Esophagus squamous epithelium (tissue), 4 donors: ENCODE measurements around the gene VAPA.

Experiments used
- CTCF ChIP-seq, 6 experiments: fragments of 450-650 bp in 4 of 6; fragments of 200-600 bp in 2 of 6; sonication (generic) in 2 of 6; IDR thresholded peaks; one replicate each; pipeline ENCODE4 v1.5.1; 2016 to 2019; ENCODE audit warnings: antibody characterized with exemption in 6 of 6, mild to moderate bottlenecking in 4 of 6, moderate library complexity in 4 of 6
- POLR2A ChIP-seq, 4 donors: fragments of 450-650 bp; IDR thresholded peaks; one replicate each; pipeline ENCODE4 v1.6.1; 2017; ENCODE audit warnings: antibody characterized with exemption in 4 of 4, mild to moderate bottlenecking in 4 of 4, moderate library complexity in 3 of 4

DNA sequence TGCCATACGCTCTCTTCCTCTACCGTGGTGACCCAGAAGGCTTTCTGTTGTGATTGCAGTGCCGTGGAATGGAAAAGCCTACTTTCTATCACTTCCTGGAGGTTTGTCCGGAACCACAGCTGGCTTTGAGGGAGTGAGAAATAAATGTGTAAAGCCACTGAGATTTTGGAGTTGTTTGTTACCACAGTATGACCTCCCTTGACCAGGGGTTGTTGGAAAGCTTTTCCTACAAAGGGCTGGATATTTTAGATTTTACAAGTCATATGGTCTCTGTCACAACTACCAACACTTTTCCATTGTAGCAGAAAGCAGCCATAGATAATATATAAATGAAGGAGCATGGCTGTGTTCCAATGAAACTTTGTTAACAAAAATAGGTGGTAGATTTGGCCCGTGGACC is 70.3 kb downstream of the VAPA start:
- no peak for TF ChIP-seq CTCF (IDR thresholded peaks at IDR 0.05)
- TF ChIP-seq POLR2A (IDR thresholded peaks at IDR 0.05) = no peak
